NT2/D1 (cell line): ENCODE measurements around the gene CRELD2.

Experiments used
- DNase-seq: peaks from one replicate; pipeline ENCODE4 v3.0.0-alpha.2; 2011; ENCODE audit warnings: low read depth, low spot score
- H3K27me3 ChIP-seq: 2 replicates; pipeline ENCODE4 v1.6.0; 2011; ENCODE audit warnings: mild to moderate bottlenecking; ENCODE audit not compliant: insufficient read length, insufficient read depth
- H3K36me3 ChIP-seq: 2 replicates; pipeline ENCODE4 v1.6.1; 2011; ENCODE audit warnings: mild to moderate bottlenecking, low read length, mixed read lengths; ENCODE audit not compliant: insufficient read depth, insufficient read length
- H3K4me1 ChIP-seq: 2 replicates; pipeline ENCODE4 v1.5.1; 2011; ENCODE audit not compliant: insufficient read depth, insufficient read length
- H3K4me3 ChIP-seq: 2 replicates; pipeline ENCODE4 v1.5.1; 2011; ENCODE audit warnings: low read depth; ENCODE audit not compliant: insufficient read length
- H3K9ac ChIP-seq: 2 replicates; pipeline ENCODE4 v1.6.0; 2011; ENCODE audit warnings: low read depth; ENCODE audit not compliant: insufficient read length
- H3K9me3 ChIP-seq: 2 replicates; pipeline ENCODE4 v1.5.1; 2011; ENCODE audit warnings: mild to moderate bottlenecking, low read length; ENCODE audit not compliant: insufficient read depth
- SUZ12 ChIP-seq: IDR thresholded peaks from 2 replicates; pipeline ENCODE4 v1.6.1; 2011; ENCODE audit not compliant: insufficient read length, insufficient read depth; ENCODE audit errors: extremely low read depth
- YY1 ChIP-seq: IDR thresholded peaks from 2 replicates; pipeline ENCODE4 v1.6.1; 2011; ENCODE audit not compliant: insufficient read length, insufficient read depth
- ZNF274 ChIP-seq: IDR thresholded peaks from 2 replicates; pipeline ENCODE4 v1.6.1; 2011; ENCODE audit warnings: mild to moderate bottlenecking, low read depth, low read length

CRELD2 gene

DNA sequence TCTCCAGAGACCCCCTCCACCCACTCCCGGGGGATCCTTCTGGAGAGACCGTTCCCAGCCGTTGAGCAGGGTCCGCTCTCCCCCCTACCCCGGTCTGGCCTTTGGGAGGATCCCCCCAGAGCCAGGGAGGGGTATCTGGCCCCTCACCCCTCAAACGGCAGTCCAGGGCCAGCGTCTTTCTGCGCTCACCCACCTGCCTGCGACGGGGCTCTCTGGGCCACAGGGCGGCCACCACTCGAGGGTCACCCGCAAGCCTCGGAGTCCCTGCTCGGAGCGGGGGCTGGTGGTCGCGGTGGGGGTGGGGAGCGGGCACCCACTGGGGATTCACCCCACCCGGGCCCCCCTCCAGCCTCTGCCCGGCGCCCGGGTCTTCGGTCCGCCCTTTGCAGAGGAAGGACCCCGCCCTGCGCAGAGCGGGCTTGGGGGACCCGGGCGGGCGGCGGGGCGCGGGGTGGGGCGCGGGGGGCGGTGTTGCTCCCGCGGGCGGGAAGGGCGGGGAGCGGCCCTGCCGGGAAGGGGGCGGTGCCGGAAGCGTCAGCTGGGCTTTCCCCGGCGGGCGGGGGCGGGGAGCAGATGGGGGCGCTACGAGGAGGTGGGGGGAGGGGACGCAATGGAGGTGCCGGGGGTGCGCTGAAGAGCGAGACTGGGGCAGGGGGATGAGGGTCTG lies 16.6 kb downstream of the CRELD2 start:
- peaks cover 8% of the 10 kb centered on the region for H3K27me3 ChIP-seq
- no peaks in the 10 kb centered on the region for H3K36me3 ChIP-seq
- no peaks in the 10 kb centered on the region for H3K9me3 ChIP-seq
- no peak for DNase-seq
- no peak for TF ChIP-seq SUZ12
- TF ChIP-seq YY1, result no peak
- peak overlapping the region; percentile 36 for H3K4me3 ChIP-seq
- peaks cover 19% of the 10 kb centered on the region for H3K4me1 ChIP-seq
- H3K9ac ChIP-seq, result peak overlapping the region; percentile 72

DNA sequence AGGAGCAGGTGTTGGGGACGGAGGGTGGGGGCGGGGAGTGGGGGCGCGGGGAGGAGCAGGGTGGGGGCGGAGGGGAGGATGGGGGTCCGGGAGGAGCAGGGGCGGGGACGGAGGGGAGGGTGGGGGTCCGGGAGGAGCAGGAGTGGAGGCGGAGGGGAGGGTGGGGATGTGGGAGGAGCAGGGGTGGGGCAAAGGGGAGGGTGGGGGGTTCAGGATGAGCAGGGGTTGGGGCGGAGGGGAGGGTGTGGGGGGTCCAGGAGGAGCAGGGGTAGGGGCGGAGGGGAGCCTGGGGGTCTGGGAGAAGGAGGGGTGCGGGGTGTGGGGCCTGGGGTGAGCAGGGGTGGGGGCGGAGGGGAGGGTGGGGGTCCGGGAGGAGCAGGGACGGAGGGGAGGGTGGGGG lies 17.1 kb downstream of the CRELD2 start:
- Histone ChIP-seq H3K9me3 (no peaks in the 10 kb centered on the region), H3K9ac (no peak overlapping the region), H3K27me3 (peaks cover 2% of the 10 kb centered on the region), H3K36me3 (no peaks in the 10 kb centered on the region), H3K4me1 (peaks cover 15% of the 10 kb centered on the region), H3K4me3 (no peak overlapping the region)
- TF ChIP-seq YY1, result no peak
- TF ChIP-seq ZNF274, result no peak
- TF ChIP-seq SUZ12, result no peak
- DNase-seq, result no peak

DNA sequence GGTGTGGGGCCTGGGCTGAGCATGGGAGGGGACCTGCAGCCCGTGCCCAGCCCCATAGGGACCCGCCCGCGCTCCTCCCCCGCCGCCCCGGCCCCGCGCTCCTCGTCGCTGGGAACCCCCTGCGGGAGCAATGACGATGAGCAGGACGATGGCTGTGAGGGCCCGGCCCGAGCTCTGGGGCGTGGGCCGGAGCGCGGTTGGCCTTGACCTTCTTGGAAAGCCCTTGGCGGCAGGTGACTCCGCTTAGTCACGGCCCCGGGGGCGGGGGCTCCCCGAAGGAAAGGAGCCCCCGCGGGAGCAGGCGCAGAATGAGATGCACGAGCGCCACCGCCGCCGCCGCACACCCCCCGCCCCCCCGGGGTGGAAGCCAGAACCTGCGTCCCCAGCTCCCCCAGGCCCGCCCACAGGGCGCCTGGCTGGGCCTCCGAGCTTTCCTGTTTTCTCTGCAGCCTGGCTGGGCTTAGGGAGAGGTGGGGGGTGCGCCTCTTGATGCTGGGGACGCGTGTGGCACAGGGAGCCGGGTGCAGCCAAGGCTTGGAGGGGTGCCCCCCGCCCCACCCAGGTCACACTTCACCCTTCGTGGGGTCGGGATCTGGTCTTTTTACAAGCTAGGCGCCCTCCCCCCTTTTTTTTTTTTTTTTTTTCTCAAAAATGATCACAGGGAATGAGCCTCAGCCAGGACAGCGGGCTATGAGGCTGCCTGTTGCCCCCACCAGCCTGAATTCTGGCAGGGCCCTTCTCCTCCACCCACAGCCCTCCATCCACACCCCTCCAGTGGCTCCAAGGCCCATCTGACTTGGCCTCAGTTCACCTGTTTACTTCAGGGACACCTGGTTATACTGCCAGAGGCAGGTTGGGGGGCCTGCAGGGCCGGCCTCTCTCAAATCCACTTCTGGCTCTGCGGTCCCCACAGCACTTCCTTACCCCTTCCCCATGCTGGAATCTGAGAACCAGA lies 17.9 kb downstream of the CRELD2 start:
- Histone ChIP-seq H3K36me3 (no peaks in the 10 kb centered on the region), H3K9me3 (peaks cover 6% of the 10 kb centered on the region; the same call in 1 of the 2 replicates), H3K4me3 (peak overlapping the region; percentile 18), H3K4me1 (peaks cover 13% of the 10 kb centered on the region), H3K27me3 (no peaks in the 10 kb centered on the region), H3K9ac (peak overlapping the region; percentile 61)
- peak; percentile 28 for DNase-seq
- TF ChIP-seq ZNF274 (no peak), SUZ12 (no peak), YY1 (no peak)

DNA sequence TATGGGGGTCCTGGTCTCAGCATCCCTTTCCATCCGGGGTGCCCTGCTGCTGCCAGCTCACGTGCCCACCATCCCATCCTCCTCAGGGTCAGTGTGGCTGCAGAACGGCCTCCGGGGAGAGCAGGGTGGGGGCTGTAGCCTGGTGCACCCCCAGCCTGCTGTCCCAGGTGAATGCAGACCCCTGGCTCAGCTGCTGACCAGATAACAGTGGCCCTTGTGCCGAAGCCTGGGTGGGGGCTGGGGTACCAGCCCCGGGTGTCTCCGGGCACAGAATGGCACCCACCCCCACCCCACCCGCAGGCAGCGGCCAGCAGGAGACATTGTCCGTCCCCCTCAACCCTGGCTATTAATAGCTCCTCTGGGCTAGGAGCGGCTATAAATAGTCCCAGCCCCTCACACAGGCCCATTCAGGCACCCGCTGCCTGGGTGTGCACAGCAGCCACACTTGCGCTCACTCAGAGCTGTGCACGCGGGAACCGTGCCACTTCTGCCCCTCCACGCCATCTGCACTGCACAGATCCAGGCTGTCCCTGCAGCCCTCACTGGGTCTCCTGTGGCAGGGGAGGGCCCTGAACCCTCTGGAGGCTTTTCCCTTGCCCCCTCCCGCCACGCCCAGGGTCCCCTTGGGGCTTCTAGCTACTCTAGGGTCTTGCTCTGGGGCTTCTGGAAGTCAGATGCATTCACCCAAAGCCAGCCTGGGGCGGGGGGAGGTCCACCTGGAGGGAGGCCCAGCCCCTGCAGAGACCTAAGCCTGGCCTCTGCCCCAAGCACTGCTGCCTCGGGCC lies 18.7 kb downstream of the CRELD2 start:
- DNase-seq, result no peak
- H3K4me1 ChIP-seq, result peaks cover 13% of the 10 kb centered on the region
- TF ChIP-seq ZNF274 (no peak), YY1 (no peak), SUZ12 (no peak)
- H3K36me3 ChIP-seq, result no peaks in the 10 kb centered on the region
- no peaks in the 10 kb centered on the region for H3K27me3 ChIP-seq
- peak overlapping the region; percentile 42 for H3K9ac ChIP-seq
- H3K4me3 ChIP-seq, result no peak overlapping the region
- H3K9me3 ChIP-seq, result peaks cover 6% of the 10 kb centered on the region; the same call in 1 of the 2 replicates

DNA sequence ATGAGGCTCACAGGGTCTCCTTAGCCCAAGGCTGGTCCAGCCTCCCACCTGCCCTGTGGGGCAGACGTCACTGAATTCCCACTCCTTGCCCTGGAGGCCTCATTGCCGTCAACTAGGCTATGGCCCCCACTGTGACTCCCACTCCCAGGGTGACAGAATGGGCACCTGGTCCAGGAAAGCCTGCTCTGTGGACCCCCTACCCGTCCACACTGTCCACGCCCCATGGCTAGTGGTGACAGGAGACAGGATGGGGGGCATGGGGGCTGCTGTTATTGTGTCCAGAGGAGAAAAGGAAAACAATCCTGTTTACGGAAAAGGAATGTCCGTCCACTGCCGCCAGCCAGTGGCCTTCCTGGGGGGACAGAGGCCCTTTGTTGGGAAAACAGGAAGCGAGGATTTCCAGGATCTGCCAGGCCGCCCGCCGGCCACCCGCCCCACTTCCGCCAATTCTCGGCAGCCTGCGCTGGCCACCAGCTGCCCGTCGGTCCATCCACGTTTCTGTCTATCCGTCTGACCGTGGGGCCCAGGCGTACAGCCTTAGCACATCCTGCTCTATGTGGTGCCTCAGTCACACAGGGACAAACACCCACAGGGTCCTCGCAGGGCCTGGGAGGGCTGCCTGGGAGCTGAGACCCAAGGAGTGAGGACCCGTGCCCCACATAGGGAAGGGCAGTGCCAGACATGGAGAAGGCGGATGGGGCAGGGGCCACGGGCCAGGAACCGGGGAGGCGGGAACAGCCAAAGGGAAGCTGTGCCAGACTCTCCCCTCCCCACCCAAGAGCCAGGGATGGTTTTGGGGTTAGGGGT lies 19.5 kb downstream of the CRELD2 start:
- no peak for DNase-seq
- H3K4me3 ChIP-seq, result no peak overlapping the region
- H3K9me3 ChIP-seq, result peaks cover 6% of the 10 kb centered on the region; the same call in 1 of the 2 replicates
- TF ChIP-seq SUZ12, result no peak
- TF ChIP-seq ZNF274, result no peak
- TF ChIP-seq YY1, result no peak
- H3K36me3 ChIP-seq, result no peaks in the 10 kb centered on the region
- no peaks in the 10 kb centered on the region for H3K27me3 ChIP-seq
- no peak overlapping the region for H3K9ac ChIP-seq
- peaks cover 13% of the 10 kb centered on the region for H3K4me1 ChIP-seq

DNA sequence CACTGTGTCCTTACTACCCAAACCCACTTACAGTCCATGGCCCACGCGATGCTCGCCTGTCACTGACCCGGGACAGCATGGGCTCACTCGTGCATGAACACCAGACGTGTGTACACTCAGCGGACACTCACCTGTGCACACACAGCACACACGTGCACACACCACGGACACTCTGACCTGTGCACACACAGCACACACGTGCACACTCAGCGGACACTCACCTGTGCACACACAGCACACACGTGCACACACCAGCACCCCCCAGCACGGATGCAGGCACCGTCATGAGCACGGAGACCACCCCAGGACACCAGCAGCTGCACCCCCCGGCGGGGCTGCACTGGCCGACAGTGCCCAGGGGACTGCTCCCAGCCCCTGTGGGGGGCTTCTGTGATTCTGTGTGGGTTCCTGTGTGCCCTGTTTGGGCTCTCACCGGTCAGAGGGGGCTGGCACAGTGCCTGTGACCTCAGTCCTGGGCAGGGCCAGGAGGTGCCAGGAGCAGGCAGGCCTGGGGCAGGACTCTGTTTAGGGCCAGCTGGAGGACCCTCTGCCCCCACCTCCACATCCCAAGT lies 20.2 kb downstream of the CRELD2 start:
- Histone ChIP-seq H3K9me3 (peaks cover 6% of the 10 kb centered on the region; the same call in 1 of the 2 replicates), H3K27me3 (no peaks in the 10 kb centered on the region), H3K36me3 (no peaks in the 10 kb centered on the region), H3K9ac (no peak overlapping the region), H3K4me3 (no peak overlapping the region), H3K4me1 (peaks cover 13% of the 10 kb centered on the region)
- TF ChIP-seq YY1 (no peak), SUZ12 (no peak), ZNF274 (no peak)
- DNase-seq, result no peak
